H1 (cell line): ENCODE measurements around the gene ZFAND6. TPM values are rescaled to one million over a fixed set of nuclear protein-coding genes. Genes with fewer than 3 reads are reported as not detected.

Source experiments
- CTCF ChIA-PET: fragments of 300-600 bp; sonication (Branson Sonifier 250); formaldehyde crosslinking; loops from one replicate; lab custom pipeline; 2021; ENCODE audit not compliant: partially characterized antibody; lab: Charles Lee
- POLR2A ChIA-PET: fragments of 300-600 bp; sonication (Branson Sonifier 250); formaldehyde crosslinking; loops from one replicate; lab custom pipeline; 2021; ENCODE audit warnings: inconsistent platforms; ENCODE audit not compliant: partially characterized antibody; lab: Charles Lee
- DNase-seq, 2 experiments: peaks; one replicate each; pipeline versions ENCODE4 v3.0.0 to v3.0.0-alpha.2; 2010 to 2022; ENCODE audit warnings: low spot score in 2 of 2, low read depth in 1 of 2, mixed read lengths in 1 of 2
- FAIRE-seq: peaks from 2 replicates; lab custom pipeline; 2011; peaks lifted over from hg19 to GRCh38; lab: Jason Lieb, UNC
- H2AFZ ChIP-seq: 2 replicates; pipeline ENCODE4 v1.8.1; 2012; ENCODE audit warnings: low read length, inconsistent platforms
- H2AK5ac ChIP-seq: 2 replicates; pipeline ENCODE4 v1.6.1; 2013; ENCODE audit warnings: low read depth, low read length
- H2BK120ac ChIP-seq: replicated peaks from 2 replicates; pipeline ENCODE3; 2013; ENCODE audit warnings: low read depth, low read length, inconsistent platforms
- H2BK12ac ChIP-seq: 2 replicates; pipeline ENCODE4 v1.6.1; 2013; ENCODE audit warnings: low read depth, low read length
- H2BK15ac ChIP-seq: 2 replicates; pipeline ENCODE4 v1.6.1; 2013; ENCODE audit warnings: low read length
- H2BK20ac ChIP-seq: 2 replicates; pipeline ENCODE4 v1.6.1; 2013; ENCODE audit warnings: low read length
- H2BK5ac ChIP-seq: 2 replicates; pipeline ENCODE4 v1.6.1; 2013; ENCODE audit warnings: low read depth, low read length
- H3K14ac ChIP-seq: 2 replicates; pipeline ENCODE4 v1.6.1; 2013; ENCODE audit warnings: inconsistent platforms; ENCODE audit not compliant: insufficient read length
- H3K18ac ChIP-seq: 2 replicates; pipeline ENCODE4 v1.6.1; 2013; ENCODE audit warnings: low read length; ENCODE audit errors: extremely low read depth
- H3K23ac ChIP-seq: 2 replicates; pipeline ENCODE4 v1.6.1; 2013; ENCODE audit warnings: inconsistent platforms; ENCODE audit not compliant: insufficient read length
- H3K23me2 ChIP-seq: 2 replicates; pipeline ENCODE4 v1.6.1; 2013; ENCODE audit warnings: low read depth, low read length
- H3K27ac ChIP-seq: 2 replicates; pipeline ENCODE4 v1.6.1; 2011; ENCODE audit warnings: low read depth, low read length, inconsistent platforms
- H3K27me3 ChIP-seq, 4 experiments: replicated peaks in 1 of 4; 1 replicate in 1 of 4; 2 replicates in 3 of 4; pipeline versions ENCODE4 v1.6.1 to v1.8.1; 2011 to 2013; ENCODE audit warnings: low read length in 3 of 4, mild to moderate bottlenecking in 3 of 4, inconsistent platforms in 2 of 4, mixed read lengths in 2 of 4, moderate library complexity in 1 of 4; ENCODE audit not compliant: control insufficient read depth in 3 of 4, insufficient read depth in 3 of 4; ENCODE audit errors: extremely low read depth in 1 of 4
- H3K36me3 ChIP-seq, 4 experiments: 2 replicates each; pipeline versions ENCODE4 v1.6.1 to v1.8.1; 2011 to 2013; ENCODE audit warnings: mild to moderate bottlenecking in 4 of 4, low read length in 3 of 4, moderate library complexity in 2 of 4, control low read depth in 1 of 4, inconsistent platforms in 1 of 4; ENCODE audit not compliant: insufficient read depth in 4 of 4, control insufficient read depth in 2 of 4
- H3K4ac ChIP-seq: replicated peaks from 2 replicates; pipeline ENCODE3; 2013; ENCODE audit warnings: low read length, low read depth, mixed read lengths, inconsistent platforms; ENCODE audit not compliant: insufficient read length
- H3K4me1 ChIP-seq, 4 experiments: replicated peaks in 1 of 4; 1 replicate in 1 of 4; 2 replicates in 3 of 4; pipeline versions ENCODE4 v1.6.1 to v1.8.1; 2011 to 2013; ENCODE audit warnings: low read length in 3 of 4, inconsistent platforms in 2 of 4, mixed read lengths in 1 of 4; ENCODE audit not compliant: insufficient read depth in 4 of 4, control insufficient read depth in 3 of 4
- H3K4me2 ChIP-seq, 2 experiments: 2 replicates each; pipeline versions ENCODE4 v1.6.1 to v1.8.1; 2011 to 2013; ENCODE audit warnings: low read depth in 2 of 2, low read length in 2 of 2, control low read depth in 1 of 2, inconsistent platforms in 1 of 2, mild to moderate bottlenecking in 1 of 2; ENCODE audit not compliant: insufficient read depth in 1 of 2
- H3K4me3 ChIP-seq, 4 experiments: fragments of 200-600, 300-600 bp in 1 of 4; sonication (generic), shearing (Covaris generic), sonication (Bioruptor Twin) in 1 of 4; 2 replicates each; pipeline versions ENCODE4 v1.5.1 to v1.8.1; 2011 to 2016; ENCODE audit warnings: low read length in 4 of 4, low read depth in 3 of 4, control low read depth in 2 of 4, inconsistent platforms in 2 of 4, mild to moderate bottlenecking in 2 of 4, mixed read lengths in 1 of 4, moderate library complexity in 1 of 4; ENCODE audit not compliant: insufficient read depth in 2 of 4; ENCODE audit errors: extremely low read depth in 1 of 4
- H3K56ac ChIP-seq: replicated peaks from 2 replicates; pipeline ENCODE3; 2013; ENCODE audit warnings: low read depth, mild to moderate bottlenecking, mixed read lengths, low read length, inconsistent platforms; ENCODE audit not compliant: insufficient read length
- H3K79me1 ChIP-seq: 2 replicates; pipeline ENCODE4 v1.6.1; 2013; ENCODE audit warnings: low read depth, low read length, control low read depth
- H3K79me2 ChIP-seq, 2 experiments: 2 replicates each; pipeline versions ENCODE4 v1.6.1 to v1.8.1; 2012 to 2013; ENCODE audit warnings: low read length in 2 of 2, mild to moderate bottlenecking in 2 of 2, inconsistent platforms in 1 of 2; ENCODE audit not compliant: insufficient read depth in 2 of 2, control insufficient read depth in 1 of 2
- H3K9ac ChIP-seq, 4 experiments: replicated peaks in 1 of 4; 1 replicate in 1 of 4; 2 replicates in 3 of 4; pipeline versions ENCODE4 v1.6.1 to v1.8.1; 2011 to 2013; ENCODE audit warnings: low read depth in 3 of 4, low read length in 3 of 4, control low read depth in 2 of 4, mild to moderate bottlenecking in 2 of 4, moderate library complexity in 2 of 4, inconsistent platforms in 1 of 4; ENCODE audit errors: extremely low read depth in 1 of 4
- H3K9me3 ChIP-seq, 2 experiments: 2 replicates each; pipeline versions ENCODE4 v1.6.1 to v1.8.1; 2012 to 2013; ENCODE audit warnings: mild to moderate bottlenecking in 2 of 2, moderate library complexity in 2 of 2, control low read depth in 1 of 2, inconsistent platforms in 1 of 2, low read depth in 1 of 2, low read length in 1 of 2, mixed read lengths in 1 of 2; ENCODE audit not compliant: insufficient read depth in 2 of 2
- H4K20me1 ChIP-seq, 2 experiments: replicated peaks in 1 of 2; 2 replicates each; pipeline versions ENCODE3 to v1.8.1; 2011 to 2013; ENCODE audit warnings: inconsistent platforms in 2 of 2, low read length in 2 of 2, mild to moderate bottlenecking in 1 of 2; ENCODE audit not compliant: insufficient read depth in 2 of 2, control insufficient read depth in 1 of 2
- H4K5ac ChIP-seq: 2 replicates; pipeline ENCODE4 v1.6.1; 2013; ENCODE audit warnings: low read length, low read depth, mixed read lengths, inconsistent platforms; ENCODE audit not compliant: insufficient read length
- H4K8ac ChIP-seq: 2 replicates; pipeline ENCODE4 v1.8.0; 2013; ENCODE audit warnings: mild to moderate bottlenecking, moderate library complexity, low read length, inconsistent platforms; ENCODE audit not compliant: insufficient read depth; ENCODE audit errors: extremely low read depth
- H4K91ac ChIP-seq: replicated peaks from 2 replicates; pipeline ENCODE3; 2013; ENCODE audit warnings: low read length, mixed read lengths, inconsistent platforms; ENCODE audit not compliant: insufficient read length
- JUND ChIP-seq: IDR thresholded peaks from 2 replicates; pipeline ENCODE4 v1.6.1; 2011; ENCODE audit warnings: mild to moderate bottlenecking, improper control_type of control experiment, low read length
- WGBS, 2 experiments: shearing (Covaris generic) in 1 of 2; methylation state at CpG; one replicate each; pipeline versions ENCODE4 v1.1.6 to v1.1.7; 2013 to 2015; ENCODE audit warnings: low lambda C conversion rate in 2 of 2, mixed read lengths in 2 of 2, inconsistent platforms in 1 of 2, low coverage in 1 of 2, missing lambda C conversion rate in 1 of 2; ENCODE audit not compliant: insufficient replicate concordance in 2 of 2, insufficient coverage in 1 of 2, insufficient read length in 1 of 2; ENCODE audit errors: extremely low coverage in 1 of 2, missing lambda C conversion rate in 1 of 2; 5-methylcytosine and 5-hydroxymethylcytosine counted together
- polyA plus RNA-seq, 7 experiments: library from polyadenylated mRNA; depleted of rRNA in 3 of 7; stranded (reverse) in 5 of 7; unstranded in 2 of 7; fragments of >200 nt in 5 of 7; fragments of 200-250 nt in 2 of 7; gene quantifications; 1 replicate in 5 of 7; 2 replicates in 1 of 7; 4 replicates in 1 of 7; pipeline versions ENCODE4 v1.2.1 to v1.2.3, GENCODE V29; 2011 to 2013; ENCODE audit warnings: missing spikeins in 2 of 7, mixed read lengths in 2 of 7
- total RNA-seq: library from RNA; stranded (reverse); fragmentation: NEBNext Ultra II Directional; extraction: Animal tissue kit (Norgen Biotek cat#: 25700); gene quantifications from 2 replicates; pipeline ENCODE4 v1.2.1, GENCODE V29; 2021

ZFAND6 gene
- total and polyA plus RNA-seq, 2 of the 8 experiments (the other 6 are each of a cell fraction or from before 2014, with no cell fraction given), result 136 to 237 TPM

DNA sequence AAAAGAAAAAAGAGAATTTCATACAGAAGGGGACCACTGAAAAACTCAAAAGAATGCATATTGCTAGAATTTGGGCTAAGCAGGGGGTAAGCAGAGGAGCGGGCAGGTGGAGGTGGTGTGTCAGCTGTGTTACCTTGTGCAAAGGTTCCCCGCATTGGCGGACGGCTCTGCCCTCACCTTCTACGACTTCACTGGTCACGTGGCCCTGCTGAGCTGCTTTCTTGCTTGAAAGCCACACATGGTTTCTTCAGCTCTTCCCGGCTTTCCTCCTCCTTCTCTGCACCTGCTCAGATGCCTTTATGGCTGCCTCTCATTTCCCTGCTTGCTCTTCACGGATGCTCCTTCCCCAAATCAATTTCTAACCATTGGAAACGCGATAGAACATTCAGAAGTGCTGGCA is 123.8 kb downstream of the ZFAND6 start:
- Histone ChIP-seq H3K9me3 (no peaks in the 10 kb centered on the region), H4K91ac (no peak overlapping the region), H3K18ac (no peak overlapping the region), H2BK20ac (no peak overlapping the region), H2BK15ac (no peak overlapping the region), H3K14ac (no peak overlapping the region), H3K4me1 (no peaks in the 10 kb centered on the region), H3K56ac (no peak overlapping the region), H2BK5ac (no peak overlapping the region), H3K36me3 (peaks cover 0 to 7% (median 2%) of the 10 kb centered on the region in 4 experiments; a peak in 3 of 8 replicates), H4K8ac (no peak overlapping the region; the same call in 1 of the 2 replicates), H3K23me2 (no peaks in the 10 kb centered on the region), H2BK120ac (no peak overlapping the region), H3K27me3 (no peaks in the 10 kb centered on the region), H4K20me1 (no peaks in the 10 kb centered on the region), H3K79me1 (no peaks in the 10 kb centered on the region), H2AFZ (no peak overlapping the region), H3K4me3 (no peak overlapping the region), H2BK12ac (no peak overlapping the region), H2AK5ac (no peak overlapping the region), H3K27ac (no peak overlapping the region), H4K5ac (no peak overlapping the region), H3K9ac (no peak overlapping the region), H3K4me2 (no peak overlapping the region), H3K4ac (no peak overlapping the region), H3K23ac (no peak overlapping the region), H3K79me2 (no peaks in the 10 kb centered on the region)
- POLR2A ChIA-PET, result no interaction called here
- FAIRE-seq (no peak), DNase-seq (no peak)
- WGBS, 2 experiments, result 93% methylated on average over 10 of the region's 10 CpGs; no CpG with 5 or more reads in 1 of the 2 experiments
- CTCF ChIA-PET, result interaction anchor here (1.0 to 1.6 kb wide), 8 partner anchors 8 to 334 kb away, joined by 3 to 7 read pairs (median 4); no protein-coding TSS in a partner anchor
- no peak for TF ChIP-seq JUND
